HG03457 (cell line): ENCODE measurements around the gene GJB3.
"Not testable (repeated sequence)": the region's sequence is repeated elsewhere in the genome, so short reads cannot be mapped to it uniquely, and the experiment has no call there.

Source experiments
- ATAC-seq: cut with Tn5 transposase; IDR thresholded peaks from one replicate; pipeline ENCODE4 v1.9.1; 2021; ENCODE audit warnings: moderate number of reproducible peaks; ENCODE audit not compliant: unreplicated experiment

Gene GJB3

GRCh38 chr1:34818862-34819261 is 37.8 kb downstream of the GJB3 start:
- ATAC-seq = not testable (repeated sequence)

- no peak for ATAC-seq
Measured at GRCh38 chr1:34822202-34822601, 41.2 kb downstream of the GJB3 start.

- no peak for ATAC-seq
Measured at GRCh38 chr1:34824817-34825454, 43.9 kb downstream of the GJB3 start.

- ATAC-seq = no peak
Measured at GRCh38 chr1:34825455-34826091, 44.6 kb downstream of the GJB3 start.

- no peak for ATAC-seq
Measured at GRCh38 chr1:34827341-34827941, 46.4 kb downstream of the GJB3 start.

GRCh38 chr1:34828611-34829010 is 47.6 kb downstream of the GJB3 start:
- no peak for ATAC-seq

GRCh38 chr1:34829250-34829649 is 48.2 kb downstream of the GJB3 start:
- ATAC-seq = no peak

- no peak for ATAC-seq
Measured at GRCh38 chr1:34831721-34832246, 50.8 kb downstream of the GJB3 start.

- no peak for ATAC-seq
Measured at GRCh38 chr1:34833711-34834110, 52.7 kb downstream of the GJB3 start.
